Measurements from ENCODE around the gene SIRPG.
"Not testable (repeated sequence)": the region's sequence is repeated elsewhere in the genome, so short reads cannot be mapped to it uniquely, and the experiment has no call there.

Gene SIRPG

GRCh38 chr20:1672728-1673127 is 15.1 kb upstream of the SIRPG start:
- in situ Hi-C loops (cut with MboI; ENCODE audit: low sequenced_read_pairs): no loop called here

DNA sequence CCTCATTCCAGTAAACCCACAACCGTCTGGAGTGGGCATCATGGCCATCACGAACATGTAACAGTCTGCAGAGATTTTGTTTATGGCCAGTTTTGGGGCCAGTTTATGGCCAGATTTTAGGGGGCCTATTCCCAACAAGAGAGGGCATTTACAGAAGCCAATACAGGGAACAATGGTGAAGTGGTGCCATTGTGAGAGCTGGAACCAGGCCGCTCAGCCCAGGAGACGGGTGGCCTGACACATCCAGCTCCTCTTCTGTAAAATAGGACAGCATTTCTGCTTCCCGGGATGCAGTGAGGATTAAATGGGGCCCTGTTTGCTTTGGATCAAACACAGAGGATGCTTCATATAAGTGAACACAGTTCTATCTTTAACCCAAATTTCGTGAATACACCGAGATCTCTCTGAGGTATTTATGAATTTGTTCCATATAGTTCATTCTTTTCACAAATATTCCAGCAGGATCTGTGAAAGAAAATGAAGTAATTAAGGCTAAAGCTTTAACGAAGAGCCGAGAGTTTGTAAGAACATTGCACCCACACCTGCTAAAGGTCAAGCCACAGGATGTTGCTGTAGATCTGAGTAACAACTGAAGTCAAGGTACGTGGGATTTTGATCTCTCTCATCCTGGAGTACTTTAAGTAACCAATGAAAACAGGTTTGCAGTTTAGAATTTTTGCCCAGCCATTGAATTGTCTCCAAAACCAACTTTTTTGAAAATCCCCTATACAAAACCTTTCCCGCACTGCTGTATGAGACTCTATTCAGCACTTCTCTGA is 14.5 kb upstream of the SIRPG start:
- in situ Hi-C loops (cut with MboI; ENCODE audit: low sequenced_read_pairs): no loop called here

- in situ Hi-C loops (cut with MboI; ENCODE audit: low sequenced_read_pairs): no loop called here
Measured at GRCh38 chr20:1669304-1669703, 11.7 kb upstream of the SIRPG start.

DNA sequence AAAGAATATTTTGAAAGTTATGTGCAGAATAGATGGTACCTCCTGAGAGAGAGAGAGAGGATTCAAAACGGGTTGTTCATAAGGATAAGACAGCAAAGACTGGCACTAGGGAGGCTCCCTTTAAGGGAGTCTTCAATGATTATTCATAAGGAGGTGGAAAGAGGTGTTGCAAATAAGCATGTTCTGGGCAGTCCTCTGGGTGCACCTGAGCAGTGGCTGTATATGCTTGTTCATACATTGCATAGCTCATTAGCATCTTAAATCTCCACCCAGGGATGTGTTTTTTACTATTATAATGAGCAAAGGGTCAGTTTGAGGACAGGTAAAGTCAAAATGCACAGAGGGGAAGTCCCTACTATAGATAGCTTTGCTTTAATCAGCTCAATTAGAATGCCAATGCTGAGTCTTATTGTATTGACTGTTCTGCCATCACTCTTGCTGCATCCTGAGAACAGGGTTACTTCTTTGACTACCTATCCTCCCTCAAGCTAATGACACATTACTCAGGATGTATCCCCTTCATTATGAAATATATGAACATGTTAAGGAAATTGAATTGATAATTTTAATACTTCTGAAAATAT is 10.0 kb upstream of the SIRPG start:
- in situ Hi-C loops (cut with MboI; ENCODE audit: low sequenced_read_pairs): no loop called here

DNA sequence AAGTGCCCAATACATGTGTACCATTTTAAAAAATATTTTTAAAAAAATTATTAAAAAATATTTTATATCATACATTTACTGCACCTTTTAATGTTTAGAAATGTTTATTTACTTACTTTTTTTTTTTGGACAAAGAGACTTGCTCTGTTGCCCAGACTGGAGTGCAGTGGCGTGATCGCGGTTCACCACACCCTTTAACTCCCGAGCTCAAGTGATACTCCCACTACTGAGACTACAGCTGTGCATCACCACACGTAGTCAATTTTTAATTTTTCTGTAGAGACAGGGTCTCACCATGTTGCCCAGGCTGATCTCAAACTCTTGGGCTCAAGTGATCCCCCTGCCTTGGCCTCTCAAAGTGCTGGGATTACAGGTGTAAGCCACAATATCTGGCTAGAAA is 9.2 kb upstream of the SIRPG start:
- in situ Hi-C loops (cut with MboI; ENCODE audit: low sequenced_read_pairs): no loop called here

- in situ Hi-C loops (cut with MboI; ENCODE audit: low sequenced_read_pairs): no loop called here
Measured at GRCh38 chr20:1665345-1665744, 7.8 kb upstream of the SIRPG start.

- in situ Hi-C loops (cut with MboI; ENCODE audit: low sequenced_read_pairs): no loop called here
Measured at GRCh38 chr20:1664911-1665310, 7.3 kb upstream of the SIRPG start.

- in situ Hi-C loops (cut with MboI; ENCODE audit: low sequenced_read_pairs): no loop called here
Measured at GRCh38 chr20:1663917-1664316, 6.3 kb upstream of the SIRPG start.

DNA sequence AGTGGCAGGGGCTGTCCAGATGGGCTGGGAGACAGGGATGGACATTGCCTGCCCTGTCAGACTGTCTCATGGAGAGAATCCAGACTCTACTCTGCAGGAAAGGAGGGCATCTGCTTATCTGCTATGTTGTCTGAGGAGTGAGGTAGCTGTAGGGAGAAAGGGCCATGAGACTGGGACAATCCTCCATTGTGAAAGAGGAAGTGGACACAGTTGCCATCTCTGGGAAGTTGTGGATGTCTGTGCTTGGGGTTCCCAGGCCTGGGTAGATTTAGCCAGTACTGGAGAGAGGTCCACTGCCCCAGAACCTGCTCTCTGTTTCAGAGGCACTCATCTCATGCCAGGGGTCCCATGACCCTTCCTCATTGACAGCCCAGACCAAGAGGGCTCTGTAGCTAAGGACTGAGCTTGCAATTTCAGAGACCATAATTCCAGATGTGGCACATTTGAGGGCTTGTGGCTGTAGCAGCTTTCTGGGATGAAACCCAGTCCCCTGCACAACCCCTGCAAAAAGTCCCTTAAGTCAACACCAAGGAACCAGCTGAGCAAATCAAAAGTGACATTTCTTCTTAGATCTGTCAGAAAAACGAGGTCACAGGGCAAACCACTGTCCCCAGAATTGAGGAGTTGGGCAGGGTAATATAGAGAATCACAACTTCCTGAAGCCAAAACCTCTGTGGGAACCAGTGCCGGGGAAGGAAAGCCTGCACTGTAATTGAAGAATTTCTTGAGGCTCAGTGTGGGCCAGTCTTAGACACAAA is 4.1 kb upstream of the SIRPG start:
- in situ Hi-C loops (cut with MboI; ENCODE audit: low sequenced_read_pairs): no loop called here

DNA sequence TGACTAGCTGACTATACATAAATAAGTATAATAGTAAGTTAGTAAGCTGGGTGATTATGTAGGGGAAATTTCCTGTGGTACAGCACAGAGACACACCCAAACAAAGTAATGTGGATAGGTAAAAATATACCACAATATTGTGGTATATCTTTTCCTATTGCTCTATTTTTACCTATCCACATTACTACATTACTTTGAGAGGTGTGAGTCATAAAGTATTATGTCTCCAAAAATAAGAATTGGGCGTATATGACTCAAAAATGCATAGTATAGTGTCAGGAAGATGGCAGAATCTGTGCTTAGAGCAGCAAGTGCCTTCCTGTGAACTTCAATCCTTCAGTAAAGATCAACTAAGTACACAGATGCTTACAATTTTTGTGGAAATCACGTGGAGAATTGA is 2.7 kb upstream of the SIRPG start:
- in situ Hi-C loops (cut with MboI; ENCODE audit: low sequenced_read_pairs): no loop called here

GRCh38 chr20:1656844-1657243 is 735 bp downstream of the SIRPG start:
- in situ Hi-C loops (cut with MboI; ENCODE audit: low sequenced_read_pairs): no loop called here

GRCh38 chr20:1654996-1655395 is 2.6 kb downstream of the SIRPG start:
- in situ Hi-C loops (cut with MboI; ENCODE audit: low sequenced_read_pairs): no loop called here

DNA sequence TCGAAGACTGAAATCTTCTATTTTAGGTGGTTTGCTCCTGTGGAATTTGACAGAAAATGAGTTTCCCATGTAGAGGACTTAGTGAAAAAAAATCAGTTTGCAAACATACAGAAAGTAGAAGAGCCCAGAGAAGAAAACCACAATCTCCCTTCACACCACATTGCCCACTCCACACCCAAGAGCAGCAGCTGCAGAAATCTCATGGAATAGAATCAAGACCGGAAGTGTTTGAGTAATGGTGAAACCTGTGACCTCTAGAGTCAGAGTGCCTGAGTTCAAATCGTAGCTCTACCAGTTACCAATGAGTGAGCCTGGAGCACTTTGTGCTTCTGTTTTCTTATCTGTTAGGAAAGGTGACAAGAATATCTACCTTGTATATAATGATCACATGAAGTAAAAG is 4.6 kb downstream of the SIRPG start:
- in situ Hi-C loops (cut with MboI; ENCODE audit: low sequenced_read_pairs): no loop called here

GRCh38 chr20:1652104-1652503 is 5.5 kb downstream of the SIRPG start:
- in situ Hi-C loops (cut with MboI; ENCODE audit: low sequenced_read_pairs): no loop called here

- in situ Hi-C loops (cut with MboI; ENCODE audit: low sequenced_read_pairs): no loop called here
Measured at GRCh38 chr20:1651268-1652058, 6.1 kb downstream of the SIRPG start.

DNA sequence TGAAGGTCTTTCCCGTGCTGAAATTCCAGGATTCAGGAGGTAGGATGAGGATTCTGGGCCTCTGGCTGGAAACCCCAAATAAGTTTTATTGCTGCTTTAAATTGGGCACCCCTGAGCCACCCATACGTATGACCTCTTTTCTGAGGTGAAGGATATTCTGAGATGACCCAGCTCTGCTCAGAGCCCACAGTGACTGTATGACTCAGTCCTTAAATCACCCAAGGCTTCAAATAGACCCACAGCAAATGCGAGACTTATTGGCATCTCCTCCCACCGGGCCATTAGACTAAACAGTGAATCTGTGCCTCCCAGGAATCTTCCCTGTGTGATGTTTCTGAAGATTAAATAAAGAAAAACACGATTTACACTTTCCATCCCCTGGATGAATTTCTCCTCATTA is 9.5 kb downstream of the SIRPG start:
- in situ Hi-C loops (cut with MboI; ENCODE audit: low sequenced_read_pairs): no loop called here

- in situ Hi-C loops (cut with MboI; ENCODE audit: low sequenced_read_pairs): no loop called here
Measured at GRCh38 chr20:1646975-1647431, 10.6 kb downstream of the SIRPG start.

GRCh38 chr20:1644101-1644962 is 13.2 kb downstream of the SIRPG start:
- in situ Hi-C loops (cut with MboI; ENCODE audit: low sequenced_read_pairs): no loop called here

DNA sequence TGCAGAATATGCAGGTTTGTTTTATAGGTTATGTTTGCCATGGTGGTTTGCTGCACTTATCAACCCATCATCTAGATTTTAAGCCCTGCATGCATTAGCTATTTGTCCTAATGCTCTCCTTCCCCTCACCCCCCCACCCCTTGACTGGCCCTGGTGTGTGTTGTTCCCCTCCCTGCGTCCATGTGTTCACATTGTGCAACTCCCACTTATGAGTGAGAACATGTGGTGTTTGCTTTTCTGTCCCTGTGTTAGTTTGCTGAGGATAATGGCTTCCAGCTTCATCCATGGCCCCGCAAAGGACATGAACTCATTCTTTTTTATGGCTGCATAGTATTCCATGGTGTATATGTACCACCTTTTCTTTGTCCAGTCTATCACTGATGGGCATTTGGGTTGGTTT is 18.9 kb downstream of the SIRPG start:
- in situ Hi-C loops (cut with MboI; ENCODE audit: low sequenced_read_pairs): not testable (repeated sequence)

GRCh38 chr20:1637755-1638154 is 19.8 kb downstream of the SIRPG start:
- in situ Hi-C loops (cut with MboI; ENCODE audit: low sequenced_read_pairs): no loop called here
